C4-2B (cell line): Measurements from ENCODE around the gene RPP40.

Experiments used
- ZFX ChIP-seq: fragments of 450-650 bp; IDR thresholded peaks from 2 replicates; pipeline ENCODE4 v1.6.1; 2017
- TF ChIP-seq, protein P1 (sequence below): fragments of 450-650 bp; conservative IDR thresholded peaks from 2 replicates; pipeline ENCODE4 v1.5.1; 2017; ENCODE audit warnings: mild to moderate bottlenecking

DNA sequence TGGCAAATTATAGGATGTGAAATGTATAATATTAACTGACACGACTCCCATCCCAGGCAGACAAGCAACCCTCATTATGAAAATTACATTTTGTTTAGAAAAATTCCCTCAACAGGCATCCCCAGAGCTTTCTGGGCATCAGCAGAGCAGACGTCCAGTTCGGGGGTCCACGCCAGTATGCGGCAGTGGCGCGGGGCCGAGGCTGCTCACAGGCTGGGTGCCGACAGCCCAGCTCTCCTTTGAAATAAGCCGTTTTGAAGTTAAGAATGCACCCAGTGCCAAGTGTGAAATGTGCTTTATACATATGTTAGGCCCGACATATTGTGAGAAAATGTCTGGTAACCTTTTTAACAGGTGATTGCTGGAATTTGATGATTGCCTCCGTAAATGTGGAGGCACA is 50.4 kb downstream of the RPP40 start:
- TF ChIP-seq, protein P1, sequence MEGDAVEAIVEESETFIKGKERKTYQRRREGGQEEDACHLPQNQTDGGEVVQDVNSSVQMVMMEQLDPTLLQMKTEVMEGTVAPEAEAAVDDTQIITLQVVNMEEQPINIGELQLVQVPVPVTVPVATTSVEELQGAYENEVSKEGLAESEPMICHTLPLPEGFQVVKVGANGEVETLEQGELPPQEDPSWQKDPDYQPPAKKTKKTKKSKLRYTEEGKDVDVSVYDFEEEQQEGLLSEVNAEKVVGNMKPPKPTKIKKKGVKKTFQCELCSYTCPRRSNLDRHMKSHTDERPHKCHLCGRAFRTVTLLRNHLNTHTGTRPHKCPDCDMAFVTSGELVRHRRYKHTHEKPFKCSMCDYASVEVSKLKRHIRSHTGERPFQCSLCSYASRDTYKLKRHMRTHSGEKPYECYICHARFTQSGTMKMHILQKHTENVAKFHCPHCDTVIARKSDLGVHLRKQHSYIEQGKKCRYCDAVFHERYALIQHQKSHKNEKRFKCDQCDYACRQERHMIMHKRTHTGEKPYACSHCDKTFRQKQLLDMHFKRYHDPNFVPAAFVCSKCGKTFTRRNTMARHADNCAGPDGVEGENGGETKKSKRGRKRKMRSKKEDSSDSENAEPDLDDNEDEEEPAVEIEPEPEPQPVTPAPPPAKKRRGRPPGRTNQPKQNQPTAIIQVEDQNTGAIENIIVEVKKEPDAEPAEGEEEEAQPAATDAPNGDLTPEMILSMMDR = no peak
- no peak for TF ChIP-seq ZFX
